ENCODE results near the gene MEA1.

The MEA1 gene

DNA sequence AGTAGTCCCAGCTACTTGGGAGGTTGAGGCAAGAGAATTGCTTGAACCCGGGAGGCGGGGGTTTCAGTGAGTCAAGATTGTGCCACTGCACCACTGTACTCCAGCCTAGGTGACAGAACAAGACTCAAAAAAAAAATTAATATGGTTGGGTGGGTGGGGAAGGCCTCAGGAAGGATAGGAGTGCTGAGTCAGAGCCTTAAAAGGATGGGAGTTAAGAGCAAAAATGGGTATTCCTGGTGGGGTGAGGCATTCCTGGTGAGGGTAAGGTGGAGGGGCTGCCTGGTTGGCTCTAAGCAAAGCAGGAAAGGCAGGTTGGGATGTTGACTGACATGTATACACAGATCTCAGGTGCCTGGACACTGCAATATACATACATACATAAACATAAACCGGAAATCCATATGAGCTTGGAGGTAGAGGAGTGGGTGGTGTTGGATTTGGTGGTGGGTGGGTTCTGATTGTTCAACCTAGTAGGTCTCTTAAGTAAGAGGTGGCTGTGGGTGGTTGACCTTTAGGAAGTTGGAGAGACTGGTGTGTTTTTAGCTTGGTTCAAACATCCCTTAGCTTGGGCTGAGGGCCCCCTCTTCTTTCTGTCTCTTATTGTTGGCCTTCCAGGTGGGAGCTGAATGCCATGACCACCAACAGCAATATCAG, 6.4 kb upstream of the MEA1 start:
- DNase-seq (ENCODE audit: low spot score) (no peak), ATAC-seq (ENCODE audit: low read depth) (no peak)
- H3K9me3 ChIP-seq (ENCODE audit: severe bottlenecking) = no peaks in the 10 kb centered on the region
- H3K27me3 ChIP-seq (ENCODE audit: insufficient read depth, poor library complexity, severe bottlenecking) = no peaks in the 10 kb centered on the region
- no peak overlapping the region for H3K27ac ChIP-seq (ENCODE audit: poor library complexity, severe bottlenecking)
- TF ChIP-seq, protein P1, sequence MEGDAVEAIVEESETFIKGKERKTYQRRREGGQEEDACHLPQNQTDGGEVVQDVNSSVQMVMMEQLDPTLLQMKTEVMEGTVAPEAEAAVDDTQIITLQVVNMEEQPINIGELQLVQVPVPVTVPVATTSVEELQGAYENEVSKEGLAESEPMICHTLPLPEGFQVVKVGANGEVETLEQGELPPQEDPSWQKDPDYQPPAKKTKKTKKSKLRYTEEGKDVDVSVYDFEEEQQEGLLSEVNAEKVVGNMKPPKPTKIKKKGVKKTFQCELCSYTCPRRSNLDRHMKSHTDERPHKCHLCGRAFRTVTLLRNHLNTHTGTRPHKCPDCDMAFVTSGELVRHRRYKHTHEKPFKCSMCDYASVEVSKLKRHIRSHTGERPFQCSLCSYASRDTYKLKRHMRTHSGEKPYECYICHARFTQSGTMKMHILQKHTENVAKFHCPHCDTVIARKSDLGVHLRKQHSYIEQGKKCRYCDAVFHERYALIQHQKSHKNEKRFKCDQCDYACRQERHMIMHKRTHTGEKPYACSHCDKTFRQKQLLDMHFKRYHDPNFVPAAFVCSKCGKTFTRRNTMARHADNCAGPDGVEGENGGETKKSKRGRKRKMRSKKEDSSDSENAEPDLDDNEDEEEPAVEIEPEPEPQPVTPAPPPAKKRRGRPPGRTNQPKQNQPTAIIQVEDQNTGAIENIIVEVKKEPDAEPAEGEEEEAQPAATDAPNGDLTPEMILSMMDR (IDR thresholded peaks at IDR 0.05; ENCODE audit: poor library complexity, severe bottlenecking) = no peak
- peaks cover 6% of the 10 kb centered on the region for H3K4me1 ChIP-seq (ENCODE audit: insufficient read depth, poor library complexity, severe bottlenecking)
- no peak overlapping the region for H3K4me3 ChIP-seq (ENCODE audit: severe bottlenecking)
- H3K36me3 ChIP-seq (ENCODE audit: low read depth) = peaks cover 51% of the 10 kb centered on the region

DNA sequence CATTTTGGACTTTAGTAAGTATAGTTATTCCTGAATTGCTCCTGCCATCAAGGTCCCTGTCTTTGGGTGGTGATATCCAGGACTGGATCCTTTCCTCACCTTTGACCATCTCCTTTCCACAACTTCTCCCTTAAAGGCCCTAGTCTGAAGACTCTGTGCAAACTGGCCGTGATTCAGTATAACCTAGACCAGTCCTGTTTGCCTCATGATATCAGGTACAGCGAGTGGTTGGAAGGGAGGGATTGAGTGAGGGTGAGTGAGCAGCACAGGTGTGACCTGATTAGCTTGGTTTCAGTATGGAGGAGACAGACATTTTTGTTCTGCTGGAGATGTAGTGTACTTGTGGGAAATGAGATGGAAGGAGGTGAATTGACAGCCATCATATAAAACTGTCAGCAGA, 5.4 kb upstream of the MEA1 start:
- no peak overlapping the region for H3K4me3 ChIP-seq (ENCODE audit: severe bottlenecking)
- DNase-seq (ENCODE audit: low spot score) (no peak), ATAC-seq (ENCODE audit: low read depth) (no peak)
- no peaks in the 10 kb centered on the region for H3K27me3 ChIP-seq (ENCODE audit: insufficient read depth, poor library complexity, severe bottlenecking)
- TF ChIP-seq, protein P1 (IDR thresholded peaks at IDR 0.05; ENCODE audit: poor library complexity, severe bottlenecking) = no peak
- peaks cover 40% of the 10 kb centered on the region for H3K36me3 ChIP-seq (ENCODE audit: low read depth)
- H3K4me1 ChIP-seq (ENCODE audit: insufficient read depth, poor library complexity, severe bottlenecking) = peaks cover 9% of the 10 kb centered on the region
- no peak overlapping the region for H3K27ac ChIP-seq (ENCODE audit: poor library complexity, severe bottlenecking)
- H3K9me3 ChIP-seq (ENCODE audit: severe bottlenecking) = no peaks in the 10 kb centered on the region

DNA sequence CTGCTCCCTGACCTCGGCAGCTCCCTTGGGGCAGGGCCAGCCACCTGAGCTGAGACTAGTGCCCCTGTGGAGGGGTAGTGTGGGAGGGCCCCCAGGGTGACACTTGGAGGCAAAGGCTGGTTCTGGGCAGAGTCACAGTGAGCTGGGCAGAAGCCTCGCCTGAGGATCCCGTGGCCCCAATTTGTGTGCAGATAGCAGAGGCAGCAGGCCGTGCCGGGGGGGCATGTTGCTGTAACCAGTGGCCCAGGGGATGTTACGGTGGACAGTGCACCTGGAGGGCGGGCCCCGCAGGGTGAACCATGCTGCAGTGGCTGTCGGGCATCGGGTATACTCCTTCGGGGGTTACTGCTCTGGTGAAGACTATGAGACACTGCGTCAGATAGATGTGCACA, 3.2 kb upstream of the MEA1 start:
- DNase-seq (ENCODE audit: low spot score) = no peak
- Histone ChIP-seq H3K36me3 (ENCODE audit: low read depth) (peaks cover 26% of the 10 kb centered on the region; the same call in 1 of the 2 replicates), H3K4me1 (ENCODE audit: insufficient read depth, poor library complexity, severe bottlenecking) (peaks cover 9% of the 10 kb centered on the region), H3K27ac (ENCODE audit: poor library complexity, severe bottlenecking) (no peak overlapping the region), H3K9me3 (ENCODE audit: severe bottlenecking) (no peaks in the 10 kb centered on the region), H3K4me3 (ENCODE audit: severe bottlenecking) (no peak overlapping the region), H3K27me3 (ENCODE audit: insufficient read depth, poor library complexity, severe bottlenecking) (no peaks in the 10 kb centered on the region)
- no peak for ATAC-seq (ENCODE audit: low read depth)
- TF ChIP-seq, protein P1 (IDR thresholded peaks at IDR 0.05; ENCODE audit: poor library complexity, severe bottlenecking) = no peak

DNA sequence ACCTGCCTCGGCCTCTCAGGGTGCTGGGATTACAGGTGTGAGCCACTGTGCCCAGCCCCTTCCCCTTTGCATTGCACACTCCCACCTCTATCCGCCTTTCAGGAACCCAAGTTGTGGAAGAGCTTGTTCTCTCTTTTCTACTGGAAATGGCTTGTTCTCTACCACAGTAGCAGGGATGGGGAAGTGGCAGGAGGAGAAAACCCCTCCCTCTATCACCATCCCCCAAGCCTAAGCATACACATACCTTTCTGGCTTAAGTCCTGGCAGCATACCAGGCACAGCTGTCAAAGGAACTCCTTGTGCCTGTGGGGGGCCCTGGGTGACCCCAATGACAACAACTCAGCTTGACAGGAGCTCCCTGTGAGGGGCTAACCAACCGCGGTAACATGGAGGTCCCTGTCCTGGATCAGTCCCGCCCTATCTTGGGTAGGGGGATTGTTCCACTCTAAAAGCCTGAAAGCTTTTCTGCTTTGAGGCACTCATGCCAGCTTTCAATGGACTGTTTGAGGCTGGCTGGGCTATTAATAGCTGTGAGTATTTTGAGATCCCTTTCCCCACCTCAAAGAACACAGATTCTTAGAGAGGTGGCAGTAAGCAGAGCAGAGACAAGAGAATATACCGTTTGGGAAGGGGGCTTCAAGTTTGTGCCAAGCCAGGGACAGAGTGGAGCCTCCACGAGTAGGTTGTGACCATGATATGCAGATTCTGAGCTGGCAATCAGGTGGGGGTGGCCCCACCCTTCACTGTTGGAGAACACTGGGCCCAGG, 2.6 kb upstream of the MEA1 start:
- no peaks in the 10 kb centered on the region for H3K27me3 ChIP-seq (ENCODE audit: insufficient read depth, poor library complexity, severe bottlenecking)
- ATAC-seq (ENCODE audit: low read depth) = no peak
- H3K9me3 ChIP-seq (ENCODE audit: severe bottlenecking) = no peaks in the 10 kb centered on the region
- H3K4me3 ChIP-seq (ENCODE audit: severe bottlenecking) = no peak overlapping the region
- peaks cover 9% of the 10 kb centered on the region for H3K4me1 ChIP-seq (ENCODE audit: insufficient read depth, poor library complexity, severe bottlenecking)
- TF ChIP-seq, protein P1 (IDR thresholded peaks at IDR 0.05; ENCODE audit: poor library complexity, severe bottlenecking) = no peak
- no peak for DNase-seq (ENCODE audit: low spot score)
- H3K36me3 ChIP-seq (ENCODE audit: low read depth) = peaks cover 30% of the 10 kb centered on the region
- H3K27ac ChIP-seq (ENCODE audit: poor library complexity, severe bottlenecking) = no peak overlapping the region

Measured in RWPE2 (cell line).